HG03064 (cell line): Measurements from ENCODE around the gene PRKAG1.

Experiments
- ATAC-seq: cut with Tn5 transposase; IDR thresholded peaks from one replicate; pipeline ENCODE4 v1.9.1; 2021; ENCODE audit warnings: low read depth; ENCODE audit not compliant: unreplicated experiment

The PRKAG1 gene

DNA sequence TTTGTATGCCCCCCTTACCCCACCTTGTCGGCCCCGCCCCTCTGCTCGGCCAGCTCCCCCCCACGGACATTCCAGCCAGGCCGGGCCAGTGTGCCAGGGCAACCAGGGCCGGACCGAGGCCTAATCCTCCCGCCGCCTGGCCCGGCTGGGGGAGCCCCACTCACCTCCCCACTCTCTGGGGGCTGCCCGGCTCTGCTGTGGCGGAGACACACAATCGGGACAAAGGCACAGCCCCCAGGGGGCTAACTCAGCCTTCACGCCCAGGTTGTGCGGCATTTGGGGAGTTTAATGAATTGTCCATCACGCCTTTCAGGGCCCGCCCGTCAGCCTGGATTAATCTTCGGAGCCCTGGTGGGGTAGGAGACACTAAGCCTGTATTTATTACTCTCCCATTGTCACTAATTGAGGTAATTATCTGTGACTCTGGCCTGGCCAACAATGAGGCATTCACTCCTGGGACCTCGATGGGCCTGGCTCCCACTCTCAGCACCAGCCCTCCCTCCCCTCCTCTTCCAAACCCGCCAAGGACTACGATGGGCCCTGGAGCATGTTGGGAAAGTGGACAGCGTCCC lies 31.8 kb downstream of the PRKAG1 start:
- ATAC-seq: no peak

- no peak for ATAC-seq
These were observed 32.7 kb downstream of the PRKAG1 start for GRCh38 chr12:48985901-48986300.

DNA sequence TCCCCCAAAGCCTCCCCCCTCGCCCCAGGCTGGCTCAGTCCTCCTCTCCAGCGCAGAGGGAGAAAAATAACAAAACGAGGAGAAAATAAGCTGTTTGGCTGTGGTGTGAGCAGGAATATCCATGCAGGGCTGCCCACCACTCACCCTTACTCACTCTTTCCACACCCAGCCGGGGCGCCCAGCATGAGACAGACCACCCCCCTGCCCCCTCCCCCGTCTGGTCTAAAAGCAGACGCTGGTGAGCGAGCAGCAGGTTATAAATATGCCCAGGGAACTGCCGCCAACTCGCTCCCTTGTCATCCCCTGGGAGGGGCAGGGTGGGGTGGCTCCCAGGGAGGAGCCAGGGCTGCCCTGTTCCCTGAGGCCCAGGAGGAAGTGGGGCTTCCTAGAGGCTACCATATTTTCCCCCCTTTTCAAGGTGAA lies 33.1 kb downstream of the PRKAG1 start:
- ATAC-seq: no peak

DNA sequence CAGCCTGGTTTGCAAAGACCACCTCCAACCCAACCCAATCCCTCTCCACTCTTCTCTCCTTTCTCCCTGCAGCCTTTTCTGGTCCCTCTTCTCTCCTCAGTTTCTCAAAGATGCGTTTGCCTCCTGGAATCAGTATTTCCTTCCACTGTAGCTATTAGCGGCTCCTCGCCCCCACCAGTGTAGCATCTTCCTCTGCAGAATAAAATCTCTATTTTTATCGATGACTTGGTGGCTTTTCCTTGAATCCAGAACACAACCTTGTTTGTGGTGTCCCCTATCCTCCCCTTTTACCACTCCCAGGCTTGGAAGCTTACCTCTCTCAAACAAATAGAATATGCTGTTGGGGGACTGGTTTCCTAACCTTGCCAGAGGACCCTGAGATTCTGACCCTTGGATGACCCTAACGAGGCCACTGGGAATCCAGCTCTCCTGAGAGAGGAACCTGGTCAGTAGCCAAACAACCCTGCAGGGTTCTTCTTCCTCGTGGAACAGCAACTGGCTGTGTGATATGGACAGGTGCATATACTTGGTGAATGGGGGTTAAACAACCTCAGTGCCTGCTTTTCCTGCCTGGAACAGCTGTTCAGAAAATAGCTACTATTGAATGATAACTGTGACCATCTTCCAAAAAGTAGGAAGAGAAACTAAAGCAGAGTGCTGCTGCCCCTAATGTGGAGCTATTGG lies 36.0 kb downstream of the PRKAG1 start:
- ATAC-seq: no peak

- ATAC-seq: no peak
These were observed 36.8 kb downstream of the PRKAG1 start for GRCh38 chr12:48981757-48982157.

DNA sequence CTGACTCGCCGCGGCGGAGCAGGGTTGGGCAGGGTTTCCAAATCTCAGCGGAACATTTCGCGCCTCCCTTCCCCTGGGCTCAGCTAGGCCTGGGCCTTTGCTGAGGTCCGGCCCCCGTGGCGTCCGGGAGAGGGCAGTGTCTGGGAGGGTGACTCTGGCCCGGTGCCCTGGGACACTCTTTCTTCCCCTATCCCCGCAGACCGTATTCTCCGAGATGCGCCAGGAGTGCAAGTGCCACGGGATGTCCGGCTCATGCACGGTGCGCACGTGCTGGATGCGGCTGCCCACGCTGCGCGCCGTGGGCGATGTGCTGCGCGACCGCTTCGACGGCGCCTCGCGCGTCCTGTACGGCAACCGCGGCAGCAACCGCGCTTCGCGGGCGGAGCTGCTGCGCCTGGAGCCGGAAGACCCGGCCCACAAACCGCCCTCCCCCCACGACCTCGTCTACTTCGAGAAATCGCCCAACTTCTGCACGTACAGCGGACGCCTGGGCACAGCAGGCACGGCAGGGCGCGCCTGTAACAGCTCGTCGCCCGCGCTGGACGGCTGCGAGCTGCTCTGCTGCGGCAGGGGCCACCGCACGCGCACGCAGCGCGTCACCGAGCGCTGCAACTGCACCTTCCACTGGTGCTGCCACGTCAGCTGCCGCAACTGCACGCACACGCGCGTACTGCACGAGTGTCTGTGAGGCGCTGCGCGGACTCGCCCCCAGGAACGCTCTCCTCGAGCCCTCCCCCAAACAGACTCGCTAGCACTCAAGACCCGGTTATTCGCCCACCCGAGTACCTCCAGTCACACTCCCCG lies 37.4 kb downstream of the PRKAG1 start:
- ATAC-seq: no peak

- ATAC-seq: no peak
These were observed 38.1 kb downstream of the PRKAG1 start for GRCh38 chr12:48980389-48980952.

- ATAC-seq: no peak
These were observed 38.8 kb downstream of the PRKAG1 start for GRCh38 chr12:48979602-48980388.

- no peak for ATAC-seq
These were observed 39.6 kb downstream of the PRKAG1 start for GRCh38 chr12:48978741-48979601.

GRCh38 chr12:48978291-48978740 lies 40.3 kb downstream of the PRKAG1 start, which contains the start of gene WNT1:
TSS of gene WNT1 (plus strand) at chr12:48978322. CDS start at chr12:48978651, 329 bp downstream.
- ATAC-seq: no peak

DNA sequence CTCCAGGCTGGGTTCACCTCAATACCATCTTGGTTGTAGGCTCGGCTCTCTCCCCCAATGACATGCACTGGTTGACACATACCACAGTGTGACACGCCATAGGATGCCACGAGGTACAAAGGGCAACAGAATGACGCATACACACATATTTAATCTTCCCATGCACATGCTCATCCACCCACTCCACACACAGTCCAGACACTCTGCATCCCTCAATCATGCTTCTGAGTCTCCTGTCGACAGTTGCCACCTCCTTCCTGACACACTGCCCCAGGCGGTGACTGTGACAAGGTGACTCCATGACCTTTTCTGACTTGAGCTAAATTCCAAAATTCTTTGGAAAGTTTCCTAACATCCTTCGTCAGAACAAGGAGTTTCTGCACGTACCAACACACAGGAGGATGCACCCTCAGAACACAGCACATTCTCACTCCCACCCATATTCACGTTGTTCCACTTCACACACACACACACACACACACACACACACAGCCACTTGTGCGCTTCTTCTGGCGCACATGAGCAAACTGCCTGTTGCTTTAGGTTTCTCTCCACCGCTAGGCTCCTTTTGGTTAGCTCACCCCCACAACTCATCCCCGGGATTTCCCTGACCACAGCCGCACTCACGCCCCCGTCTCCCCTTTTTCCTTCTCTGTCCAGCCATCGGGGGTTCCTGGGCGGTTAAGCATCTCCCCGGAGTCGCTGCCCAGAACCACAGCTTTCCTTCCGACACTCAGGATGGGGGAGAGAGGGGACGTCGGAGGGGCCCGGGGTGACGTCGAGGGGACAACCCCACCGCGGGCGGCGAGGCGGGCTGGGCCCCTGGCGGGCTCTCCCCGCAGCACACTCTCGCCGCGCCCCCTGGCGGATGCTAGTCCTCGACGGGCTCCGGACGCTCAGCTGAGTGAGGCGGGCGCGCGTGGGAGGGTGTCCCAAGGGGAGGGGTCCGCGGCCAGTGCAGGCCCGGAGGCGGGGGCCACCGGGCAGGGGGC lies 41.0 kb downstream of the PRKAG1 start:
- ATAC-seq: no peak

DNA sequence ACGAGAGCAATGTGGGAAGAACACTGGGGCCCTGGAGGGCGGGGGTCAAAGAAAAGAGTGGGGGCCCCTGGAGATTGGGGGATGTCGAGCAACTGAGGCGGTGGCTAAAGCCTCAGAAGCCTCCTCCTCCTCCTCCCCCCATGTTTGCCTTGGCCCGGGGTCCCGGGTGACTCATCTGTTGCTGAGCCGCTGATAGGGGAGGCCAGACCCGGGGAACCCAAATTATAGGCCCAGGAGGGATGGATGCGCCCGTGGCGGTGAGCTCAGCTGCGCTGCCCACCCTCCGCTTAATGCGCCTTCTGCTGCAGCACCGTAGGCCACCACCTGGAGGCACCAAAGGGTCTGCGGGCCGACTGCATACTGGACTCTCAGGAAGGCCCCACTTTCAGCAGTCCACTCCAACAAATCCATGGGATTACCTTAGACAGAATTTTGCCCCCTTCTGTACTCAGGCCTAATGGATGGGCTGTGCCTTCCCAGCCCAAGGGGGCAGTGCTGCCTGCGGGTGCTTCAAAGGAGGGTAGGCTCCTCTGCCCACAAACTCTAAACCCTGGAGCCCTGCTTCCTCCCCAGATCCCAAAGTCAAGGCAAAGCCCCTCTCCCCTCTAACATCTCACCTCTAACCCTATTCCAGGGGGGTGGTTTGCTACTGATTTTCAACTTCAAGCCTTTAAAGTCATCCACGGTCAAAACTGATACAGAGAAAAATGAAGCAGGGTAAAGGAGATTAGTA lies 44.5 kb downstream of the PRKAG1 start:
- no peak for ATAC-seq

GRCh38 chr12:48973531-48973930 lies 45.0 kb downstream of the PRKAG1 start:
- ATAC-seq: no peak

DNA sequence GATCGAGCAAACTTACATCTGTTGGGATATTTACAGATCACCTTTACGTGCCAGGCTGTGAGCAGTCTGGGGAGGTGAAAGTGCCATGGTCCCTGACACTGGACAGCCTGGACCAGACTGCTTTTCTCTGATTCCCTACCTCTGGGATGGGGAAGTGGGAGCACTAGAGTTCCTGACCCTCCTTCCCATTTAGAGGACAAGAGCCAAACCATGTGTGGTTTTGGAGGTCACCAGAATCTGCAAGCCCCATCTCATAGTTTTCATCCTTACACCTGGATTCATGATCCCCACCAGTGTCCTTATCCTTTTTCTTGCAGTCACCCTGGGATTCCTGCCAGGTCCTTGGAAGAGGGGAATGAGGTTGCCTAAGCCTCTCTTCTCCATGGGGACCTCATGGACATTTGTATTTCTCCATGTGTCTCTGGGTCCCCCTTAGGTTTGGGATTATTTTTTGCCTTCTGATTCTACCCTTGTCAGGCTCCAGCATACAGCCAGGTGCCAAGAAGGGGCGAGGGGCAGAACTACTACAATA lies 45.6 kb downstream of the PRKAG1 start:
- ATAC-seq: no peak

GRCh38 chr12:48972213-48972951 lies 46.2 kb downstream of the PRKAG1 start:
- ATAC-seq: no peak

DNA sequence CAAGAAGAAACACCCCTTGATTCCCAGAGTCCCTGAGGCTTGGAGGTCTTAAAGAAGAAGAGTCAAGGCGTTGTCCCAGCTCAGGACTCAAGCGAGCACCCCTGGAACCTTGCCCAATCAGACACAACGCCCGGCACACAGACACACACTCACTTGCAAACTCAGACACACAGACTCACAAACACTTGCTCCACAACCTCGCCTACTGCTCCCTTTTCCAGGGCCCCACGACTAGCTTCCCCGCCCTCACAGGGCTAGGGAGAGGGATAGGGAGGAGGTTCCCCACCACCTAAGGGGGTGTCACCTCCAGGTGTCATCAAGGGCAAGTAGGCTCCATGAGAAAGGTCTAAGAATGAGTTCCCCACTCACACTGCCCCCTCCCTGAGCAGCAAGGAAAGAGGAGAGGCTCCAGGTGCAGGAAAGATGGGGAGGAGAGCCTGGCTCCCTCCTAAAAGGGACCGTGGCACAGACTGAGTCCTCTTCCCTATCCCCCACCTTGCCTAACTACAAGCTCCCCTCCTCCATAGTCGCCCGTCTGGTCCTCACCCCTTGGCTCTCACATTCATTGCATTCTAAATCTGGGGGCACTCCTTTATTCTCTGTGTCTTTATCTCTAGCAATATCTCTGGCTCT lies 47.8 kb downstream of the PRKAG1 start:
- ATAC-seq: no peak
